Medulla oblongata (tissue), 1 donor: Measurements from ENCODE around the gene JUND.

ENCODE experiments used
- DNase-seq: peaks from one replicate; pipeline ENCODE4 v3.0.0-alpha.2; 2015; ENCODE audit errors: extremely low spot score

Gene JUND

GRCh38 chr19:18239303-18239702 lies 42.1 kb downstream of the JUND start:
- no peak for DNase-seq

GRCh38 chr19:18234194-18234593 lies 47.2 kb downstream of the JUND start:
- DNase-seq: no peak

- no peak for DNase-seq
Observed at GRCh38 chr19:18233224-18233825, 48.1 kb downstream of the JUND start.

- no peak for DNase-seq
Observed at GRCh38 chr19:18232540-18233223, 48.7 kb downstream of the JUND start.

- no peak for DNase-seq
Observed at GRCh38 chr19:18231775-18232174, 49.6 kb downstream of the JUND start.

- no peak for DNase-seq
Observed at GRCh38 chr19:18230941-18231734, 50.3 kb downstream of the JUND start.

GRCh38 chr19:18229915-18230314 lies 51.5 kb downstream of the JUND start:
- no peak for DNase-seq
